ENCODE data around the gene LSM14A. TPM values are rescaled to one million over a fixed set of nuclear protein-coding genes. Genes with fewer than 3 reads are reported as not detected.
"Not testable (repeated sequence)": the region's sequence is repeated elsewhere in the genome, so short reads cannot be mapped to it uniquely, and the experiment has no call there.

LSM14A gene
- total RNA-seq, 1 experiment from 2014 or later: 50.3 TPM

- no peak for DNase-seq (ENCODE audit: low read depth)
These were observed 57.4 kb downstream of the LSM14A start for GRCh38 chr19:34229721-34230120.

GRCh38 chr19:34230820-34231219, 58.5 kb downstream of the LSM14A start:
- DNase-seq (ENCODE audit: low read depth): no peak

- DNase-seq (ENCODE audit: low read depth): no peak
These were observed 59.1 kb downstream of the LSM14A start for GRCh38 chr19:34231439-34231838.

GRCh38 chr19:34232566-34233481, 60.5 kb downstream of the LSM14A start:
- DNase-seq (ENCODE audit: low read depth): peak; percentile 91

GRCh38 chr19:34235425-34235940, 63.2 kb downstream of the LSM14A start:
- no peak for DNase-seq (ENCODE audit: low read depth)

GRCh38 chr19:34236035-34236987, 64.0 kb downstream of the LSM14A start:
- DNase-seq (ENCODE audit: low read depth): peak; percentile 32

- no peak for DNase-seq (ENCODE audit: low read depth)
These were observed 65.0 kb downstream of the LSM14A start for GRCh38 chr19:34237283-34237682.

- DNase-seq (ENCODE audit: low read depth): no peak
These were observed 65.6 kb downstream of the LSM14A start for GRCh38 chr19:34237939-34238338.

- no peak for DNase-seq (ENCODE audit: low read depth)
These were observed 69.4 kb downstream of the LSM14A start for GRCh38 chr19:34241513-34242337.

- DNase-seq (ENCODE audit: low read depth): peak; percentile 95
These were observed 71.0 kb downstream of the LSM14A start for GRCh38 chr19:34243138-34243875.

GRCh38 chr19:34243876-34244578, 71.7 kb downstream of the LSM14A start:
- no peak for DNase-seq (ENCODE audit: low read depth)

GRCh38 chr19:34244611-34245299, 72.5 kb downstream of the LSM14A start:
- DNase-seq (ENCODE audit: low read depth): peak; percentile 27

- no peak for DNase-seq (ENCODE audit: low read depth)
These were observed 74.0 kb downstream of the LSM14A start for GRCh38 chr19:34246340-34246739.

- DNase-seq (ENCODE audit: low read depth): no peak
These were observed 76.6 kb downstream of the LSM14A start for GRCh38 chr19:34248941-34249340.

GRCh38 chr19:34253167-34253566, 80.9 kb downstream of the LSM14A start:
- DNase-seq (ENCODE audit: low read depth): not testable (repeated sequence)

GRCh38 chr19:34253681-34254045, 81.4 kb downstream of the LSM14A start:
- DNase-seq (ENCODE audit: low read depth): not testable (repeated sequence)

- DNase-seq (ENCODE audit: low read depth): peak; percentile 62
These were observed 81.9 kb downstream of the LSM14A start, which contains the start of gene GARRE1 for GRCh38 chr19:34254046-34254697. Gene GARRE1 (plus strand): TSS chr19:34254554. CDS start chr19:34300474, 45,920 bp downstream.

GRCh38 chr19:34254698-34255432, 82.6 kb downstream of the LSM14A start:
- DNase-seq (ENCODE audit: low read depth): no peak

All from RPMI7951 (cell line).